NCI-H2107 (cell line): ENCODE results near the gene UVSSA.
"Not testable (repeated sequence)": the region's sequence is repeated elsewhere in the genome, so short reads cannot be mapped to it uniquely, and the experiment has no call there.

Experiments
- DNase-seq: peaks from one replicate; lab custom pipeline; 2025; lab: John Stamatoyannopoulos, UW

Gene UVSSA

GRCh38 chr4:1376841-1377605, 30.0 kb downstream of the UVSSA start:
- DNase-seq, result no peak

DNA sequence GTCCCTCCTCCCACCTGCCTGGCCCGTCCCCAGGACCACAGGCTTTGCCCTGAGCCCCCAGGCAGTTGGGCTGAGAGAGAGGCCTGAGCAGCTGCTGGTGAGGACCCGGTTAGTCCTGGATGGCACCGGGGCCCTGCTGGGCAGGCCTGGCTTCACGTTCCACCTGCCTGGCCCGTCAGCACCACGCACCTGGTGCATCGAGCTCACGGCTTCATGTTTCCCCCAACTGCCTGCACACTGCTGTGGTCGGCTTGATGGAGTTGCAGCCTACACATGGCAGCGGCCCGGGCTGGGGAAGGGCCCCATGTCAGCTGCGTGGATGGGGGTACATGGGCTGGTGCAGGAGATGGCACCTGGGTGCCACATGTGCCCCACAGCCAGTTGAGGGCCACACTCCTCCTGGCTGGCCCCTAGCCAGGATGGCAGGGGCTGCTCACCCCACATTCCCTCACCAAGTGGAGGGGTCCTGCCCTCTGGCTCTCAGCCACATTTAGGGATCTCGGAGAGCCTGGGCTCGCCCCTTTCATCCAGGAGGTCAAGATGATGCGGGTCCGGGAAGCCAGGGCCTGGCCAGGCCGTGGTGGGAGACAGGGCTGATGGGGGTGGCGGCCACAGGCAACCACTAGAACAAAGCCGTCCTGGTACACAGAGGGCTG, 30.7 kb downstream of the UVSSA start:
- DNase-seq, result no peak

DNA sequence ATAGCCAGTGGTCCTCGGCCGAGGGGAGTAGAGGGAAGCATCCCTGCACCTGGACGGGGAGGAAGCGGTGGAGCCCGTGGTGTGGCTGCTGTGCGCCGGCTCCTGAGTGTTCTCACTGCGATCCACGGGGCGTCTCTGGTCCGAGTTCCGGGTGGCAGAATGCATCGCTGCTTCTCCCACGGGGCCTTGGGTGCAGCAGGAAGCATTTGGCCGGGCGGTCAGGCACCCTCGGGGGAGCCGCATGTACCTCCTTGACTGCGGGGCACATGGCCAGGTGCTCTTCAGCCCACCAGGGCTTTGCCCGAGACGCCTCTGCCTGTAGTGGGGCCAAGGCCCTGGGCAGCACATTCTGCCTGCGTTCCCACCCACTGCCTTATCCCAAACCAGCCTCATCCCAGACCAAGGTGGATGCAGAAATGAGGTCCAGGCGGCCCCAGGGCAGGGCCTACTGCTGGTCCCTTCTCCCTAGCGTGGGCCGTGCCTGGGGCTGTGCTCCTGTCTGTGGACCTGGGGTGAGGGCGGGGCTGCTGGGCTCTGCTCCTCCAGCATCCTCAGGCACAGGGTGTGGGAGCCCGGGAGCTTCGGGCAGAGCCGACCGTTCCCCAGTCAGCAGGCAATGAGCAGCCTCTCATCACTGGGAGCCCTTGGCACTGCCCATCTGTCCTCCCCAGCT, 31.7 kb downstream of the UVSSA start:
- no peak for DNase-seq

GRCh38 chr4:1379351-1379781, 32.4 kb downstream of the UVSSA start:
- no peak for DNase-seq

- no peak for DNase-seq
Observed at GRCh38 chr4:1379801-1380331, 32.9 kb downstream of the UVSSA start.

DNA sequence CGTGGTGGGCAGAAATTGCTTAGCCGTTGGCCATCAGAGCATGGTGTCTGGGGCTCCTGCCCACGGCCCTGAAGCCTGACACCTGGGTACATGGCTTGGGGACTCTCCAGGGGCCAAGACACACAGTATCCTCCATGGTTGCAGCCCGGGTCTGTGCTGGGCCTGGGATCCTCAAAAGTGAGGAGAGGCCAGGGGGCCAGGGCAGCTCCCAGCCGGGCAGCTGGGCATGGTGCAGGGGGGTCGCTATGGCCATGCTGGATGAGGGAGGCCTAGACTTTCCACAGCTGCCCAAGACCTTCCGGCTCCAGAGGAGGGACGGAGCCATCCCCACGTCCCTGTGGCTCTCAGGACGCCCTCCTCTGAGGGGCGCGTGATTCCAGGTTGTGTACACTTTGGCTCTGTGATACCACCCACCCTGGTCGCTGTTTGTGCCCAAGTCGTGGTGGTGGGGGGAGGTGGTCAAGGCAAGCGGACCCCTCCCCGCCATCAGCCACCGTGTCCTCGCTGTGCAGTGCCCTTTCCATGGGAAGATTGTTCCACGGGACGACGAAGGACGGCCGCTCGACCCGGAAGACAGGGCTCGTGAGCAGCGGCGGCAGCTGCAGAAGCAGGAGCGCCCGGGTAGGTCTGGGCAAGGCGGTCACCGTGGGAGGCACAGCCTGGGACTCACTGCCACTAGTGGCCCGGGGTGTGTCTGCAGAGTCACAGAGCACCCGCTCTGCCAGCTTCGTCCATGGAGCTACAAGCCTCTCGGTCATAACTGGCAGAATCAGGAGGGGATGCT, 33.6 kb downstream of the UVSSA start:
- no peak for DNase-seq

DNA sequence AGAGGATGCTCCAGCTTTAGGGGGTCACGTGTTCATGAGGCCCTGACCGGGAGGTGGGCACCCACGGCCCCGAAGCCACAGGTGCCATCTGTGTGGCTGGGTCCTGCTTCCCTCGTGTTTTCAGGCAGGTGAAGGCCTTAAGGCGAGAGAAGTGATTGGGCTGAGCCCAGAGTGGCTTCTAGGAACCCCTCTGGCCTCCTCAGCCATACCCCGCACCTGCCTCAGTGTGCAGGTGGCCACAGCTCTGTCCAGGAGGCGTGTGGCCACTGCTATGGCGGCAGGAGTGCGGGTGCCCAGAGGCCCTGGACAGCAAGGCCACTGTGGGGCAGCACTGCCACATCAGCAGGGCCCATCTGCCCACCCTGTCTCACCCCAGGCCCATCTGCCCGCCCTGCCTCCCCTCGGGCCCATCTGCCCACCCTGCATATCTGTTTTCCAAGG, 34.2 kb downstream of the UVSSA start:
- no peak for DNase-seq

- no peak for DNase-seq
Observed at GRCh38 chr4:1381944-1382541, 35.0 kb downstream of the UVSSA start.

DNA sequence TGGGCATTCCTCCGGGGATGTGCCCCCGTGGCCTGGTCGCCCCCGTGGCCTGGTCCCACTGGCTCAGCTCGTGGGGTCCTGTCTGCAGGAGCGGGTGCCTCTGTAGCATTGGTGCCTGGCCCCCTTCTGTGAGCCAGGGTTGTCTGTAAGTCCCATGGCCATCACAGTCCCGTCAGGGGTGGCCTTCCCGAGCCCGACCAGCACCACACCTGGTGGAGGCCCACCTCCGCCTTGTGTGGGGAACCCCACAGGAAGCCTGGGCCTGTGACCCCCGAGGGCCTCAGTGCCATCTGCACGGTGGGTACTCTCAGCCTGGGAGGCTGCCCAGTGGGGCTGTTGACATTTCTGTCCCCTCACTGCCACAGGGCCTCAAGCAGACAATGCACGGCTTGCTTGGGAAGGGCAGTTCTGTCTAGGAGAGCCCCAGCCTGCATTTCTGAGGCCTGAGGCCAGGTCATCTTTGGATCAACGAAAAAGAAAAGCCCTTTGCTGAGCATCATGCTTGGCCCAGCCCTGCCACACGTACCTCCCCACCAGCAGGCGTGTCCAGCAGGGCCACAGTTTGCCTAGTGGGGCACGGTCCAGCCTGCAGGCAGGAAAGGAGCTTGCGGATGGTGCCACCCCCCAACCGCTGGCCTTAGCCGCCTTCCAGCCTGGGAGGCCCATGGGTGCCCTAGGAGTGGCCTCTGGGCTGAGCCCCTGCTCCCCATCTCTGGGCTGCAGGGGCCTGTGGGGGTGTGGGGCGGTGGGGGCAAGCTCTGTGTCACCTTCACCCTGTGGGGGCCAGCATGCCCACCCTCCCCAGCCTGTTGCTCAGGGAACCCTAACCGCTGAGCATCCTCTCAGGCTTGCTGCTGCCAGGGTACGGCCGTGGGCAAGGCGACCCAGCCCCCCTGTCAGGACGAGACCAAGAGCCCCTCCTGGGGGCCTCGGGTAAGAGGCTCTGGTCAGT, 36.0 kb downstream of the UVSSA start:
- DNase-seq, result no peak

DNA sequence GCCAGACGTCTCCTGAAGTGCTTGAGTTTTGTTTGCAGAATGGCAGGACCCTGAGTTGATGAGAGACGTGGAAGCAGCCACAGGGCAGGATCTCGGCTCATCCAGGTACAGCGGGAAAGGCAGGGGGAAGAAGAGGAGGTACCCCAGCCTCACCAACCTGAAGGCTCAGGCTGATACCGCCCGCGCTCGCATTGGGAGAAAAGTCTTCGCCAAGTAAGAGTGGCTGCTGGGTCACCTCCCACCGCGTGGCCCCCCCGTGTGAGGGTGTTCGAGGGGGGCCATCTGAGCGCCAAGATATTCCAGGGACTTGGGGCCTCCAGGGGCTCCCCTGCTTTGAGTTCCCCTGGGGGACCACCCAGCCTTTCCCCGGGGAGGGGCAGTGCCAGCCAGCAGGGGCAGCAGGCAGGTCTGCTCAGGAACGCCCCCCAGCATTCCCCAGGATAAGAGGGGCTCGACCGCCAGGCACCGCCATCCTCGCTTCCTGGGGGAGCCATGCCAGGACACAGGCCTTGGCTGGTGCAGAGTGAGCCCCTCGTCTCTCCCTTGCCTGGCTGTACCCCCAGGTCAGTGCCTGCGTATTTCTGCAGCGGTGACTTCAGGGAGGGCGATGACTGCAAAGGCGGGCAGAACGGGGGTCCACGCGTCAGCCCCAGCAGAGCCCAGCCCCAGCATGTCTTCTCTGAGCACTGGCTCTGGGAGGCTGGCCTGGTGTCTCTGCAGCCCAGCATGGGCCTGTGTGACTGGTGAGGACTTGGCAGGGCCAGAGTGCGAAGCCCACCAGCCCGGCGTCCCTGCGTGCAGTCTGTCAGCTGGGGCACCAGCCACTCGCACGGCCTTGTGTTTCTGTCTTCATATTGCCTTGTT, 37.0 kb downstream of the UVSSA start:
- no peak for DNase-seq

DNA sequence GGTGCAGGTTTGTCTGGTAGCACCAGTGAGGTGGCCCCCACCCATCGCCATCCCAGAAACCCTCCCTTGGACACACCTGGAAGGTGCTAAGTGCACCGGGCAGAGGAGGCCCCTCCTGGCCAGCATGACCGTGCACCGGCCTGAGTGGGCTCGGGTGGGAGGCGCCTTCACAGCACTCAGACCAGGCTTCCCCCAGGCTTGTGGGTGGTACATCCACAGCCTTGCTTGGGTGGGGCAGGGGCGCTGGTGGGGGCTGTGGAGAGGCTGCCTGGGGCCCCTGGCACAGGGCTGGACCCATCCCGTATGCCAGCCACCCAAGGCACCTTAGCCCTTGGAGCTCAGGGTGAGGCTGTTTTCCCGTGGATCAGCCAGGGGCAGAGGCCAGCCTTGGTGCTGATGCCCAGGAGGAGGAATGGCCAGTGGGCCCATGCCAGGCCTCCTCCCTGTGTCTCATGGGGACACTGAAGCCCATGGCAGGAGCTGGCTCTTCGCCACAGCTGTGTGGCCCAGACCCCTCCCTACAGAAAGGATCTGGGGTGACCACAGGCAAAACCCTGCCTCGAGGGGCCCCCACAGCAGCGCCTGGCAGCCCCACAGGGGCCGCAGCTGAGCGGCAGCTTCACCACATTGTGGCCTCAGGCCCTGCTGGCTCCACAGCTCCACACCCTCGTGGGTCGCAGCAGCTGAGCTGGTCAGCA, 37.8 kb downstream of the UVSSA start:
- DNase-seq, result no peak

DNA sequence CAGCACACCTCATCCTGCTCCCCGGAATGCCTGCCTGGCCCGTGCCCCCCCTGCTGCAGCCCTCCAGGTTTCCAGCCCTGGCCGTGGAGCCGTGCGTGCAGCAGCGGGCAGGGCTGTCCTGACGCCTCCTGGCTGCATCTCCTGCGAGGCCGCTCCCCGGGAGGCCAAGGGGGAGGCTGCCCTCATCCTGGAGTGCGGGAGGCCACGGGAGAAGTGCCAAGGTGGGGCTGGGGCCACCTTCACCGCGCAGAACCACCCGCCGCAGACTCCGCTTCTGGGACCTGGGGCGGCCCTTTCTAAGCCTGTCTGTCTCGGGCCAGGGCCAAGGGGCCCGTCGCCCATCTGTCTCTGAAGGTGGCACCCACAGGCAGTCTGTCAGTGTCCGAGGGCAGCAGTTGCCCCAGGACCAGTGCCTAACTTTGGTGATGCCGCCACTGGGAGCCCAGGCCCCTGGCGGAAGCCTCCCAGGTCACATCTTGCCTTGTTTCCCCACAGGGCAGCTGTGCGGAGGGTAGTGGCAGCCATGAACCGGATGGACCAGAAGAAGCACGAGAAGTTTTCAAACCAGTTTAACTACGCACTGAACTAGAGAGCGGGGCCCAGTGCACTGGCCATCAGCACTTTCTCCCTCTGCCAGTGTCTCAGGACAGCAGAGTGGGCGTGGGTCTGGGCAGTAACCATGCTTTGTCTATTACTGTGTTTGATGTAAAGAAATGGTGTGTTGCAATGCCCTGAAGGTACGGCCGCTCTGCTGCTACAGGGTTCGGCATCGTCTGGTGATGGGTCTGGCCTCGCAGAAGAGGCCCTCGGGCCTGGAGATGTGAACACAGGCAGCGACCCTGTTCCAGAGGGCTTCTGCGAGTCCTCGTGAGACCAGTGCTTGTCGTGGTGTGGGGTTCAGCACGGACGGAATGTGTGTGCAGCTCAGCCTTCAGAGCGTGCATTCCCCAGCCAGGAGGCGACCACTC, 38.6 kb downstream of the UVSSA start:
- no peak for DNase-seq

DNA sequence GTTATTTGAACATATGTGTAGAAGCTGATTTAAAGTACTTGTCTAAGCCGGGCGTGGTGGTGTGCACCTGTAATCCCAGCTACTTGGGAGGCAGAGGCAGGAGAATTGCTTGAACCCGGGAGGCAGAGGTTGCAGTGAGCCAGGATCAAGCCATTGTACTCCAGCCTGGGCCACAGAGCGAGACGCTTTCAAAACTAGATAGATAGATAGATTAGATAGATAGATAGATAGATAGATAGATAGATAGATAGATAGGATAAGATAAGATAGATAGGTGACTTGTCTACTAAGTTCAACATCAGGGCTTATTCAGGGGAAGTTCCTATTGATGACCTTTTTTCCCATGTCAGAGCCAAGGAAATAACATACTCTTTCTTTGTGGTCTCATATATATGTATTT, 46.4 kb downstream of the UVSSA start:
- DNase-seq, result not testable (repeated sequence)

DNA sequence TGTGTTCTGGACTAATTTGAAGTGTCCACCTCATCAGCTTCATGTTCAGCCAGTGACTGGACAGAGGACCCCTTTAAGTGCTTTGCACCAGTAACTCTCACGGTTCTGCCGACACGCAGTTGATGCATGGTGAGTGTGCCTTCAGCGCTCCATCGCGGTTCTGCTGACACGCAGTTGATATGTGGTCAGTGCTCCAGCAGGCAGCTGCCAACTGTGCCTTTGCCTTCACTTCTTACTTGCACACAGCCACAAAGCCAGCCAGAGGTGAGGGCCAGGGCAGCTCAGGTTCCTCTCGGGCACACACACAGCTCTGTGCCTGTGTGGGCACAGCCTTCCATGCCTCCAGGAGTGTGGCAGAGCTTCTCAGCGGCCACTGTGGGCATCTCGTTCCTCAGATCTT, 46.9 kb downstream of the UVSSA start:
- DNase-seq, result no peak

DNA sequence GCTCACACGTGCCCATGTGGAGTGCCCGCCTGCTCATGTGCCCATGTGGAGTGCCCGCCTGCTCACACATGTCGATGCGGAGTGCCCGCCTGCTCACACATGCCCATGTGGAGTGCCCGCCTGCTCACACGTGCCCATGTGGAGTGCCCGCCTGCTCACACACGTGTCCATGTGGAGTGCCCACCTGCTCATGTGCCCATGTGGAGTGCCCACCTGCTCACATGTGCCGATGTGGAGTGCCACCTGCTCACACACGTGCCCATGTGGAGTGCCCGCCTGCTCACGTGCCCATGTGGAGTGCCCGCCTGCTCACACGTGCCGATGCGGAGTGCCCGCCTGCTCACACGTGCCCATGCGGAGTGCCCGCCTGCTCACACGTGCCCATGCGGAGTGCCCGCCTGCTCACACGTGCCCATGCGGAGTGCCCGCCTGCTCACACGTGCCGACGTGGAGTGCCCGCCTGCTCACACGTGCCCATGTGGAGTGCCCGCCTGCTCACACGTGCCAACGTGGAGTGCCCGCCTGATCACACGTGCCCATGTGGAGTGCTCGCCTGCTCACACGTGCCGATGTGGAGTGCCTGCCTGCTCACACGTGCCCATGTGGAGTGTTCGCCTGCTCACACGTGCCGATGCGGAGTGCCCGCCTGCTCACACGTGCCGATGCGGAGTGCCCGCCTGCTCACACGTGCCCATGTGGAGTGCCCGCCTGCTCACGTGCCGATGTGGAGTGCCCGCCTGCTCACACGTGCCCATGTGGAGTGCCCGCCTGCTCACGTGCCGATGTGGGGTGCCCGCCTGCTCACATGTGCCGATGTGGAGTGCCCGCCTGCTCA, 47.8 kb downstream of the UVSSA start:
- DNase-seq, result not testable (repeated sequence)

- not testable (repeated sequence) for DNase-seq
Observed at GRCh38 chr4:1395389-1395820, 48.4 kb downstream of the UVSSA start.
